GM18909 (cell line): ENCODE results near the gene C4B.
"Not testable (repeated sequence)": the region's sequence is repeated elsewhere in the genome, so short reads cannot be mapped to it uniquely, and the experiment has no call there.

Source experiments
- ATAC-seq: cut with Tn5 transposase; IDR thresholded peaks from one replicate; pipeline ENCODE4 v1.9.1; 2021; ENCODE audit warnings: mild to moderate bottlenecking; ENCODE audit not compliant: unreplicated experiment, poor library complexity

C4B gene

GRCh38 chr6:32047855-32048766, 33.5 kb downstream of the C4B start:
- no peak for ATAC-seq

GRCh38 chr6:32049149-32049548, 34.6 kb downstream of the C4B start:
- ATAC-seq, result not testable (repeated sequence)

GRCh38 chr6:32049736-32050135, 35.1 kb downstream of the C4B start:
- not testable (repeated sequence) for ATAC-seq

- no peak for ATAC-seq
These were observed 36.0 kb downstream of the C4B start for GRCh38 chr6:32050562-32050961.

GRCh38 chr6:32052626-32053025, 38.0 kb downstream of the C4B start:
- not testable (repeated sequence) for ATAC-seq

- not testable (repeated sequence) for ATAC-seq
These were observed 38.7 kb downstream of the C4B start for GRCh38 chr6:32053314-32053713.

GRCh38 chr6:32055756-32056155, 41.2 kb downstream of the C4B start:
- not testable (repeated sequence) for ATAC-seq

- no peak for ATAC-seq
These were observed 41.7 kb downstream of the C4B start for GRCh38 chr6:32056254-32056653.

- ATAC-seq, result no peak
These were observed 43.4 kb downstream of the C4B start for GRCh38 chr6:32057966-32058365.

- no peak for ATAC-seq
These were observed 43.9 kb downstream of the C4B start for GRCh38 chr6:32058511-32058963.

GRCh38 chr6:32060966-32061655, 46.5 kb downstream of the C4B start:
- no peak for ATAC-seq

GRCh38 chr6:32064706-32065105, 50.1 kb downstream of the C4B start:
- no peak for ATAC-seq

- not testable (repeated sequence) for ATAC-seq
These were observed 52.9 kb downstream of the C4B start for GRCh38 chr6:32067521-32067920.

GRCh38 chr6:32068315-32068714, 53.7 kb downstream of the C4B start:
- ATAC-seq, result not testable (repeated sequence)

GRCh38 chr6:32068867-32069266, 54.3 kb downstream of the C4B start:
- no peak for ATAC-seq

GRCh38 chr6:32069460-32069859, 54.9 kb downstream of the C4B start:
- no peak for ATAC-seq

GRCh38 chr6:32069878-32070515, 55.4 kb downstream of the C4B start:
- ATAC-seq, result no peak

GRCh38 chr6:32070814-32071543, 56.4 kb downstream of the C4B start:
- ATAC-seq, result no peak

- no peak for ATAC-seq
These were observed 58.5 kb downstream of the C4B start for GRCh38 chr6:32073101-32073500.

GRCh38 chr6:32073613-32074012, 59.0 kb downstream of the C4B start:
- ATAC-seq, result no peak
